KMS-11 (cell line): ENCODE data around the gene SHTN1.

ENCODE experiments used
- H2AFZ ChIP-seq: fragments of 200-600 bp; sonication (generic); 2 replicates; pipeline ENCODE4 v1.6.1; 2016; ENCODE audit warnings: antibody characterized with exemption, mixed run types, low read depth
- H3K27ac ChIP-seq: fragments of 200-600 bp; sonication (generic); 2 replicates; pipeline ENCODE4 v1.6.1; 2016; ENCODE audit warnings: mild to moderate bottlenecking, mixed run types
- H3K27me3 ChIP-seq: fragments of 200-600 bp; sonication (generic); 2 replicates; pipeline ENCODE4 v1.6.1; 2017; ENCODE audit warnings: mild to moderate bottlenecking, low read depth, mixed run types, moderate library complexity; ENCODE audit not compliant: insufficient read depth
- H3K36me3 ChIP-seq: fragments of 200-600 bp; sonication (generic); 2 replicates; pipeline ENCODE4 v1.6.1; 2017; ENCODE audit warnings: mild to moderate bottlenecking, mixed run types; ENCODE audit not compliant: insufficient read depth
- H3K4me1 ChIP-seq: fragments of 200-600 bp; sonication (generic); 2 replicates; pipeline ENCODE4 v1.6.1; 2016; ENCODE audit warnings: mild to moderate bottlenecking, low read depth, mixed run types; ENCODE audit not compliant: poor library complexity, severe bottlenecking
- H3K4me2 ChIP-seq: fragments of 200-600 bp; sonication (generic); 2 replicates; pipeline ENCODE4 v1.7.0; 2016; ENCODE audit warnings: mild to moderate bottlenecking, mixed run types
- H3K4me3 ChIP-seq: fragments of 200-600 bp; sonication (generic); IDR thresholded peaks from 2 replicates; pipeline ENCODE4 v1.6.1; 2017; ENCODE audit warnings: low read depth, low read length, mixed read lengths; ENCODE audit not compliant: insufficient read depth
- H3K79me2 ChIP-seq: fragments of 200-600 bp; sonication (generic); 2 replicates; pipeline ENCODE4 v1.6.1; 2016; ENCODE audit warnings: low read depth, mixed run types; ENCODE audit not compliant: insufficient read depth
- H3K9ac ChIP-seq: fragments of 200-600 bp; sonication (generic); 2 replicates; pipeline ENCODE4 v1.6.1; 2016; ENCODE audit warnings: mild to moderate bottlenecking, mixed run types
- H4K20me1 ChIP-seq: fragments of 200-600 bp; sonication (generic); 2 replicates; pipeline ENCODE4 v1.6.1; 2016; ENCODE audit warnings: mild to moderate bottlenecking, mixed run types; ENCODE audit not compliant: insufficient read depth
- TF ChIP-seq, protein P1 (sequence below): fragments of 200-600 bp; sonication (generic); conservative IDR thresholded peaks from 2 replicates; pipeline ENCODE4 v1.6.1; 2017; ENCODE audit warnings: low read depth, mild to moderate bottlenecking, antibody characterized with exemption, low read length, moderate library complexity, mixed read lengths

SHTN1 gene

DNA sequence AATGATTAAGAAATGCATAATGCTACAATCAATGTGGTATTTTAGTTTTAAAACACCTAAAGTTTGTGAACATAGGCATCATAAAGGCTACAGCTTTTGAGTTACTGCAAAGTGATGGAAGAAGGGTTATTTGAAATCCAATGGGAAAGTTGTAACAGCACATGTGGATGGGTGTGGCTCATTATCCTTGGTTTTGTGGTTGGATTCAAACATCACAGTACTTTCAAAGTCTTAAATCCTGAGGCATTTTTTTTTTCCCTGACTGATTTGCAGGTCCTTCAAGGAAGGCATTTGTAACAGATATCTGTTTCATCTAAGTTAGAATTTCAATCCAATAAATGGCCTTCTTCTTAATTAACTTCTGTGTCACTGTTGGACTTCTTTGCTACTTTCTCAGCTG, 9.8 kb upstream of the SHTN1 start:
- Histone ChIP-seq H3K4me2 (no peak overlapping the region), H3K36me3 (no peaks in the 10 kb centered on the region), H3K4me3 (no peak overlapping the region), H2AFZ (no peak overlapping the region), H3K27ac (no peak overlapping the region), H4K20me1 (no peaks in the 10 kb centered on the region), H3K27me3 (no peaks in the 10 kb centered on the region), H3K9ac (no peak overlapping the region), H3K79me2 (no peaks in the 10 kb centered on the region), H3K4me1 (no peaks in the 10 kb centered on the region)
- TF ChIP-seq, protein P1, sequence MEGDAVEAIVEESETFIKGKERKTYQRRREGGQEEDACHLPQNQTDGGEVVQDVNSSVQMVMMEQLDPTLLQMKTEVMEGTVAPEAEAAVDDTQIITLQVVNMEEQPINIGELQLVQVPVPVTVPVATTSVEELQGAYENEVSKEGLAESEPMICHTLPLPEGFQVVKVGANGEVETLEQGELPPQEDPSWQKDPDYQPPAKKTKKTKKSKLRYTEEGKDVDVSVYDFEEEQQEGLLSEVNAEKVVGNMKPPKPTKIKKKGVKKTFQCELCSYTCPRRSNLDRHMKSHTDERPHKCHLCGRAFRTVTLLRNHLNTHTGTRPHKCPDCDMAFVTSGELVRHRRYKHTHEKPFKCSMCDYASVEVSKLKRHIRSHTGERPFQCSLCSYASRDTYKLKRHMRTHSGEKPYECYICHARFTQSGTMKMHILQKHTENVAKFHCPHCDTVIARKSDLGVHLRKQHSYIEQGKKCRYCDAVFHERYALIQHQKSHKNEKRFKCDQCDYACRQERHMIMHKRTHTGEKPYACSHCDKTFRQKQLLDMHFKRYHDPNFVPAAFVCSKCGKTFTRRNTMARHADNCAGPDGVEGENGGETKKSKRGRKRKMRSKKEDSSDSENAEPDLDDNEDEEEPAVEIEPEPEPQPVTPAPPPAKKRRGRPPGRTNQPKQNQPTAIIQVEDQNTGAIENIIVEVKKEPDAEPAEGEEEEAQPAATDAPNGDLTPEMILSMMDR: no peak

DNA sequence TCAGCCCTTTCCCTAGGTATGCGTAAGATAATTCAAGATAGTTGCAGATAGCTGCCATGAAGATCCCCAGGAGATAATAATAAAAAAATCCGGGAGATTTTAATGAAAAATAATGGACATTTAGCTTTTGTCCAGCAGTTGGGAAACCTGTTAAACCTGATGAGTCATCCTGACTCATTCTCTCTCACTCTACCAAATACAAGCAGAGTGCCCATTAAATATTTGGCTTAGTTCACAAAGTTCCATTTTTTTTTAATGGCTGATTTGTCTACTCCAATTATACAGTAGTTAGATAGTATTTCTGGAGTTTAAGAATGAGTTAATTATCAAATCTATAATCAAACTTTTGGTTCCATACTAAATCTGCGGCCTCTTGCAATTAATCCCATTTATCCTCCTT, 2.1 kb upstream of the SHTN1 start:
- Histone ChIP-seq H3K9ac (no peak overlapping the region), H3K36me3 (no peaks in the 10 kb centered on the region), H2AFZ (no peak overlapping the region), H3K4me2 (no peak overlapping the region), H3K4me1 (no peaks in the 10 kb centered on the region), H4K20me1 (no peaks in the 10 kb centered on the region), H3K27ac (no peak overlapping the region), H3K4me3 (no peak overlapping the region), H3K79me2 (no peaks in the 10 kb centered on the region), H3K27me3 (no peaks in the 10 kb centered on the region)
- TF ChIP-seq, protein P1: no peak

DNA sequence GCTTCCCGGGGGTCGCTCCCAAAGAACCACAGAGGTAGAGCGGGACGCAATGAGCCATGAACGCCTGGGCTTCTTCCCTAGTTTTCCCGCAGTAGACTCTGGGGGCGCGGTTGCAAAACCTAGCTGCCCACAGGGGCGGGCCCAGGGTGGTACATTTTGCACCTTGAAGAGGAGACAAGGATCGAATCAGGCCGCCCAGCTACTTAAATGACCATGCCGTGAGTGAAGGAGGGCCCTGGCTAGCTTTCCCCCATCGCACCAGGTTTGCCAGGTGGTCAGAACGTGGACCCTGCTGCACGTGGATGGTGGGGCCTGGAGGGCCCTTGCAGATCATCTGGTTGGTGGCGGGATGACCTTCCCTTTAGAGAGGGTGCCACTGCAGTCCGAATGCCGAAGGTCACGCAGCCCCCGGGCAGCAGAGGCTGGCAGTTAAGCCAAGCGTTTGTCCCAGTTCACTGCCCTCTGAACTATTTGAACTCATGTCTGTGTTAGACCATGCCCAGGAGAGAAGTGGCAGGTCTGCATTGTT, 604 bp upstream of the SHTN1 start:
- H4K20me1 ChIP-seq: no peaks in the 10 kb centered on the region
- H3K27me3 ChIP-seq: no peaks in the 10 kb centered on the region
- peak overlapping the region; percentile 90 for H2AFZ ChIP-seq
- H3K36me3 ChIP-seq: no peaks in the 10 kb centered on the region
- no peaks in the 10 kb centered on the region for H3K4me1 ChIP-seq
- no peak overlapping the region for H3K4me3 ChIP-seq
- H3K79me2 ChIP-seq: no peaks in the 10 kb centered on the region
- peak overlapping the region; percentile 64 for H3K4me2 ChIP-seq
- no peak overlapping the region for H3K27ac ChIP-seq
- H3K9ac ChIP-seq: peak overlapping the region; percentile 89; the same call in 1 of the 2 replicates
- TF ChIP-seq, protein P1: no peak

DNA sequence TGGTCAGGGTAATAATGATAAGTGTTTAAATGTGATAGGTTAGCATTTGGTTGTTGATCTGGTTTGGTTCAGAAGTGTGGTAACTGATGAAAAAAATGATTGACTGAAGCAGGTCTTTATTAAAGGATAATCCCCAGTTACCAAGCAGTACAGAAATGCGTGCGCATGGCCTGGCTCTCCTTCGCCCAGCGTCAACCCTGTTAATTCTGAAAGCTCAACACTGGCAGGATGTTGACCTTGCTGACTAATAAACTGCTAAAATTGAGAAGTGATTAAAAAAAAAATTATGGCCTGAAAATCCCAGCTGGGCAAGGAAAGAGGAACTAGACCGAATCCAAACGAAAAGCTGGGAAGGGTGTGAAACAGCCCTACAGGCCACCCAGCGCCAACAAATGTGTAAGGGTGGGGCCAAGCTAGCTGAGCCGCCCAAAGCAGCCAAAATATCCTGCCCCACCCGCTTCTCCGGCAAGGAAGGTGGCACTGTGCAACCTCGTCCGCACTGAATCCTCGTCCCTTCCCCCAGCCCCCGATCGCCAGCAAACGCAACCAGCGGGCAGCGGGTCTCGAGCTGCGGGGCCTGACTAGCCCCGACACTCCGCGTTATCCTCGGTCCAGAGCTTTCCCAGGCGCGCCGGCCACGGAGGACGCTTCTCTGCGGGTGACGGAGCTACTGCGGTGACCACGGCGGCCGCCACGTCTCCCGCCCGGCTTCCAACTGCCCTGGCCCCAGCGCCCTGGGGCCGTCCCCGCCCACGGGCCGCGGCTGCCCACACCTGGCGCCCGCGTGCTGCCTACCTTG, 561 bp downstream of the SHTN1 start:
- peak overlapping the region; percentile 26; the same call in 1 of the 2 replicates for H3K27ac ChIP-seq
- H3K36me3 ChIP-seq: no peaks in the 10 kb centered on the region
- H3K9ac ChIP-seq: peak overlapping the region; percentile 89
- no peaks in the 10 kb centered on the region for H3K27me3 ChIP-seq
- H4K20me1 ChIP-seq: no peaks in the 10 kb centered on the region
- peak overlapping the region; percentile 90 for H2AFZ ChIP-seq
- H3K4me2 ChIP-seq: peak overlapping the region; percentile 64
- no peaks in the 10 kb centered on the region for H3K4me1 ChIP-seq
- TF ChIP-seq, protein P1: no peak
- no peak overlapping the region for H3K4me3 ChIP-seq
- no peaks in the 10 kb centered on the region for H3K79me2 ChIP-seq
